Memory B cell (primary cell): Measurements from ENCODE around the gene ADM.

Source experiments
- ATAC-seq: fragments of 150-1000 bp; cut with Tn5 transposase; 2 replicates; pipeline ENCODE4 v1.10.0; 2021; ENCODE audit warnings: low read depth, mild to moderate bottlenecking, moderate library complexity
- DNase-seq, 2 donors: peaks; one replicate each; pipeline ENCODE4 v3.0.0; 2022; ENCODE audit warnings: low spot score in 2 of 2
- H3K27ac Mint-ChIP-seq: one replicate; pipeline ENCODE4 v1.8.0; 2022; ENCODE audit warnings: mild to moderate bottlenecking, moderate library complexity, mixed read lengths
- H3K27me3 Mint-ChIP-seq: one replicate; pipeline ENCODE4 v1.8.0; 2022; ENCODE audit warnings: mixed read lengths
- H3K36me3 Mint-ChIP-seq: one replicate; pipeline ENCODE4 v1.8.0; 2022; ENCODE audit warnings: mild to moderate bottlenecking, mixed read lengths
- H3K4me1 Mint-ChIP-seq: one replicate; pipeline ENCODE4 v1.8.0; 2022; ENCODE audit warnings: mixed read lengths
- H3K4me3 Mint-ChIP-seq: one replicate; pipeline ENCODE4 v1.8.0; 2022; ENCODE audit warnings: mild to moderate bottlenecking, moderate library complexity, mixed read lengths
- H3K9me3 Mint-ChIP-seq: one replicate; pipeline ENCODE4 v1.8.0; 2022; ENCODE audit warnings: mixed read lengths

The ADM gene

DNA sequence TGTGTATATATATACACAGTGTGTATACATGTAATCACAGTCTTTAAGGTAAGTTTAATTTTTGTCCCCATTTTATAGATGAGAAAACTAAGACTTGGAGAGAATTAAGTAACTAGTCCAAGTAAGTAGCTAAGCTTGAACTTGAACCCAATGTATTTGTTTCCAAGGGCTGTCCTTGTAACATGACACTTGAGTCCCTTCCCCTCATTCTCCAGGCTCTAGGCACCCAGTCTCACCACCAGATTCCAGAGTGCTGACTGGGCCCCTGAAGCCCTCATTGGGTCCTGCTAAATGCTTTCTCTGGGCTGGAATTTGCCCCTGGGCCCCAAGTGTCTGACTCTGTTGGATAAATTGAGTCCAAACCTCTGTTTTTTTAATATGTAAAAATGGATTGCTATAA is 45.5 kb downstream of the ADM start:
- H3K4me1 Mint-ChIP-seq: peaks cover 9% of the 10 kb centered on the region
- no peak for ATAC-seq
- DNase-seq: no peak
- H3K27ac Mint-ChIP-seq: no peak overlapping the region
- no peaks in the 10 kb centered on the region for H3K36me3 Mint-ChIP-seq
- H3K4me3 Mint-ChIP-seq: no peak overlapping the region
- peaks cover 9% of the 10 kb centered on the region for H3K27me3 Mint-ChIP-seq
- no peaks in the 10 kb centered on the region for H3K9me3 Mint-ChIP-seq

DNA sequence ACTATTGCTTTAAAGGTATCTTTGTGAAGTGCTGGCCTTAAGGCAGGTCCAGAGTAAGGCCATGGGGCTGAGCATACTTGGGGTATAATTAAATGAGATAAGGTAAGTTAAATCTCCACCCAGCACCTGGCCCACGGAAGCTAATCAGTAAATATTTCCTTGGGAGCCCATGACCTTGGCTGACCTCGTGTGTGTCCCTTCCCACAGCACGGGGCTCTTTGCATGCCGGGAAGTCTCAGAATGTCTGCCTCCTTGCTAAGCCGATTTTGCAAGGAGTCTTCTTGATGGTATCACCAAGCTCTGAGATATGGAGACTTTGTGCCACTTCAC is 46.5 kb downstream of the ADM start:
- DNase-seq (no peak), ATAC-seq (no peak)
- no peak overlapping the region for H3K4me3 Mint-ChIP-seq
- H3K27ac Mint-ChIP-seq: no peak overlapping the region
- no peaks in the 10 kb centered on the region for H3K9me3 Mint-ChIP-seq
- H3K4me1 Mint-ChIP-seq: peaks cover 9% of the 10 kb centered on the region
- no peaks in the 10 kb centered on the region for H3K36me3 Mint-ChIP-seq
- peaks cover 9% of the 10 kb centered on the region for H3K27me3 Mint-ChIP-seq

DNA sequence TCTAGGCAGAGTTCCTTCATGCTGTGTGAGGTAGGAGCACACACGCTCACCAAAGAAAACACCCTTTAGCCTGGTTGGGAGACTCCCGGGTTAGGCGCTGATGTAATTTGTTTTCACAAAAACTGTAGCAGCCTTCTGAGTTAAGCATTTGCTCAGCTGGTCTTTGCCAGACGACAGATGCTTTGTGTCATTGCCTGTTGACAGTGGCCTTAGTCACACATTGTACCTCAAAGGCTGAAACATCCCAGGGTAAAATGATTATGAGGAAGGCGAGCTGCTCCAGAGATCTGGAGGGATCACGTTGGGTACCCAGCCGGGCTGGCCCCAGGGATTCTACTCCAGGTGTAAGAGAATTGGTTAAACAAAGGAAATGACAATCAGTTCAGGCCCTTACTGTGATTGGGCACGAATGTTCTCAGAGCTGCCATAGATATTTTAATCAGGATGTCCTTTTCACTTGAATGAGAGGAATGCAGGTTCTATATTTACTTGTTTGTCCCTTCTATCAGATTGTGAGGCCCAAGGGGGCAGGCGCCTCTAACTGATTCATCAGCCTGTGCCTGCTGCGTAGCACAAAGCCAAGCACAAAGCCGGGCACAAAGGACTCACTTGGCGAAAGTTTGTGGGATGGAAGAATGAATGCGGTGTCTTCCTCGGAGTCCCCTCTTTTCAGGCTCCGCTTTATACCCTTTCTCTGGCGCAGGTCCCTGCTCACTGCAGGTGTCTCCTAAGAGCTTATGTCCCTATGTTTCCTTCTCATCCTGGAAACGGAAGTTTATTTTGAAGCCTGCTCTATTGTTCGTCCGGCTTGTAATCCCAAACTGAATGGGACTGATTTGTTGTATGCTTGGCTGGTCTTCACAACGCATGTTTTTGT is 47.1 kb downstream of the ADM start:
- Mint-ChIP-seq H3K27ac (no peak overlapping the region), H3K27me3 (peaks cover 9% of the 10 kb centered on the region), H3K9me3 (no peaks in the 10 kb centered on the region), H3K4me1 (peaks cover 9% of the 10 kb centered on the region), H3K36me3 (no peaks in the 10 kb centered on the region), H3K4me3 (no peak overlapping the region)
- ATAC-seq (no peak), DNase-seq (no peak)

DNA sequence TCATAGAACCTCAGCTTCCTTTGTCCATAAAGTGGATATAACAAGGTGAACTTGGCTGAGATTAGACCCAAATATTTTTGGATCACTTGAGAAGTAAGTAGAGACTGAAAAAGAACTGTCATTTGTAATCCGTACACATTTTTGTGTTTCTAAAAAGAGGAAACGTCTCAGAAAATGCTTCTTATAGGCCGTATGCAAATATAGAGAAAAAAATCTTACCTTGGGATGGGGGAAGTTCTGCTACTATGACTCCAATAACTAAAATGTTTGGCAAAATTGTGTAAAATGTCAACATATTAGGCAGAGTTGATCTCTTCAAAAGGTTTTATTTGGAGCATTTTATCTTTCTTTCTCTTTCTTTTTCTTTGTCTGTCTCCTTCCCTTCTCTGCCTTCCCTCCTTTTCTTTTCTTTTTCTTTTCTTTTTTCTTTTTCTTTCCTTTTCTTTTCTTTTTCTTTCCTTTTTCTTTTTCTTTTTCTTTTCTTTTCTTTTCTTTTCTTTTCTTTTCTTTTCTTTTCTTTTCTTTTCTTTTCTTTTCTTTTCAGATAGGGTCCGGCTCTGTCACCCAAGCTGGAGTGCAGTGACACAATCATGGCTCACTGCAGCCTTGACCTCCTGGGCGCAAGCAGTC is 48.2 kb downstream of the ADM start:
- no peak overlapping the region for H3K4me3 Mint-ChIP-seq

DNA sequence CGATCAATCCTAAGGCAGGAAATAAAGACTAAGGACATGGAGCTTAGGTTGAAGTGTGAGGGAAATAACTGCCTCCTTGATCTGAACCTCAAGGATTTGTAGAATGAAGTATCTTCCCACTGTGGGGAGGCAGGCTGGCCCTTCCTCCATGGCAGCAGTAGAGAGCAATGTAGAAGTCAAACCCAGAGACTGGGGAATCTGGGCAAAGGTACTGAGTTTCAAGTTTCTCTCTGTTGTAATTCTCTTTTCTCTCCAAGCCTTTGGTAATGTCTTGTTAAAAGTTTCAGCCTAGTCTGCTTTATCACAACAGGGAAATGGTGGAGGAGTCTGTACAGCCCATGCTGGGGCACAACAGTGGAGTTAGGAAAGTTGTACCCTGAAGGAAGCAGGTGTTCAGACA is 49.5 kb downstream of the ADM start:
- Mint-ChIP-seq H3K9me3 (no peaks in the 10 kb centered on the region), H3K27ac (no peak overlapping the region), H3K4me3 (no peak overlapping the region), H3K36me3 (no peaks in the 10 kb centered on the region), H3K4me1 (peaks cover 9% of the 10 kb centered on the region), H3K27me3 (peaks cover 14% of the 10 kb centered on the region)
- DNase-seq (no peak), ATAC-seq (no peak)

More for the DNA sequence above, 48.2 kb downstream of the ADM start:
- no peak overlapping the region for H3K27ac Mint-ChIP-seq
- H3K36me3 Mint-ChIP-seq: no peaks in the 10 kb centered on the region
- ATAC-seq (peak; percentile 46), DNase-seq (no peak)
- H3K4me1 Mint-ChIP-seq: peaks cover 9% of the 10 kb centered on the region
- H3K9me3 Mint-ChIP-seq: no peaks in the 10 kb centered on the region
- peaks cover 11% of the 10 kb centered on the region for H3K27me3 Mint-ChIP-seq

DNA sequence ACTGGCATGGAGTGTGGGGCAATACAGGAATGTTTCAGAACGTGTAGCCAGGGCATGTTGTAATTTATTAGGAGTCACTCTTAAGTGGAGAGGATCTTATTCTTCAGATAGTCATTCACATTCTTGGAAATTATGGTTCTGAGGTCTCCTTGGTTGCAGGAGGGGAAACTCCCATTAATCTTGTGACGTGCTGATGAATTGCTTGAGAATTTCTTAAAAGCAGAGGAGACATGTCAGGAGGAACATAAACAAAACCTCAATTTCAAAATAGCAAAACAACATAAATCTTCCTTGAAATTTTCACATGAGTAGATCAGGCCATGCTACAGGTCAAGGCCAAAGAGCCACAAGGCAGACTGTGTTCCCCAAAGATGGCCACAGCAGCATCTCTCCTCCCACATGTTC is 50.4 kb downstream of the ADM start:
- DNase-seq (no peak), ATAC-seq (no peak)
- Mint-ChIP-seq H3K27ac (no peak overlapping the region), H3K4me3 (no peak overlapping the region), H3K27me3 (peaks cover 17% of the 10 kb centered on the region), H3K36me3 (peaks cover 2% of the 10 kb centered on the region), H3K4me1 (peaks cover 9% of the 10 kb centered on the region), H3K9me3 (peaks cover 4% of the 10 kb centered on the region)

DNA sequence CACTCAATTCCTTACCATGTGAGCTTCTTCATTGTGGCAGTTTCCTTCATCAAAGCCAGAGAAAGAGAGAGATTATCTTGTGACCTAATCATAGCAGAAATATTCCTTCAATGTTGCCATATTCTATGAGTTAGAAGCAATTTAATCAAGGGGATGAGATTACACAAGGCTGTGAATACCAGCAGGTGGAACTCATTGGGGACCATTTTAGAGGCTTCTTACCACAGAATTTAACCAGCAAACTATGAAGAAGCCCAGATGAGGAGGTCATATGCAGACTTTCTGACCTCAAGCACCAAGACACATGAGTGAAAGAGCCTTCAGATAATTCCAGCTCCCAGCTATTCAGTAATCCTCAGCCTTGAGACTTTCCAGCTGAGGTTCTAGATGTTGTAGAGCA is 51.3 kb downstream of the ADM start:
- H3K4me3 Mint-ChIP-seq: no peak overlapping the region
- ATAC-seq (no peak), DNase-seq (no peak)
- no peak overlapping the region for H3K27ac Mint-ChIP-seq
- H3K9me3 Mint-ChIP-seq: peaks cover 5% of the 10 kb centered on the region
- H3K36me3 Mint-ChIP-seq: peaks cover 2% of the 10 kb centered on the region
- peaks cover 14% of the 10 kb centered on the region for H3K27me3 Mint-ChIP-seq
- peaks cover 9% of the 10 kb centered on the region for H3K4me1 Mint-ChIP-seq
